Activated CD8-positive, alpha-beta memory T cell treated with anti-CD3 and anti-CD28 coated beads, Interleukin-2, amount 50 U/mL, for 4 hours (primary cell): ENCODE data around the gene FKBP15.
"Not testable (repeated sequence)": the region's sequence is repeated elsewhere in the genome, so short reads cannot be mapped to it uniquely, and the experiment has no call there.

ENCODE experiments used
- DNase-seq: peaks from one replicate; pipeline ENCODE4 v3.0.0-alpha.2; 2020

FKBP15 gene

GRCh38 chr9:113235701-113236255, 14.7 kb upstream of the FKBP15 start:
- not testable (repeated sequence) for DNase-seq

GRCh38 chr9:113231701-113232100, 10.6 kb upstream of the FKBP15 start:
- no peak for DNase-seq

GRCh38 chr9:113228130-113228665, 7.1 kb upstream of the FKBP15 start:
- no peak for DNase-seq

GRCh38 chr9:113227436-113227835, 6.4 kb upstream of the FKBP15 start:
- no peak for DNase-seq

- DNase-seq: no peak
Observed at GRCh38 chr9:113223963-113224362, 2.9 kb upstream of the FKBP15 start.

GRCh38 chr9:113222482-113222841, 1.4 kb upstream of the FKBP15 start:
- DNase-seq: no peak

GRCh38 chr9:113221800-113222481, 864 bp upstream of the FKBP15 start:
- DNase-seq: no peak

GRCh38 chr9:113220467-113221002, 542 bp downstream of the FKBP15 start:
- no peak for DNase-seq

GRCh38 chr9:113219969-113220368, 1.1 kb downstream of the FKBP15 start:
- DNase-seq: no peak

GRCh38 chr9:113219186-113219936, 1.7 kb downstream of the FKBP15 start:
- no peak for DNase-seq

- no peak for DNase-seq
Observed at GRCh38 chr9:113216406-113216805, 4.7 kb downstream of the FKBP15 start.

GRCh38 chr9:113215132-113215531, 5.9 kb downstream of the FKBP15 start:
- no peak for DNase-seq

- DNase-seq: no peak
Observed at GRCh38 chr9:113210815-113211214, 10.3 kb downstream of the FKBP15 start.

GRCh38 chr9:113205861-113206260, 15.2 kb downstream of the FKBP15 start:
- DNase-seq: no peak

GRCh38 chr9:113205432-113205831, 15.6 kb downstream of the FKBP15 start:
- no peak for DNase-seq

- no peak for DNase-seq
Observed at GRCh38 chr9:113199683-113200329, 21.3 kb downstream of the FKBP15 start.

- DNase-seq: no peak
Observed at GRCh38 chr9:113192455-113192854, 28.6 kb downstream of the FKBP15 start.

- no peak for DNase-seq
Observed at GRCh38 chr9:113187929-113188595, 33.0 kb downstream of the FKBP15 start.

- no peak for DNase-seq
Observed at GRCh38 chr9:113186137-113186755, 34.8 kb downstream of the FKBP15 start.

- no peak for DNase-seq
Observed at GRCh38 chr9:113185271-113185670, 35.8 kb downstream of the FKBP15 start.

- DNase-seq: no peak
Observed at GRCh38 chr9:113184539-113184938, 36.5 kb downstream of the FKBP15 start.

GRCh38 chr9:113183956-113184488, 37.1 kb downstream of the FKBP15 start:
- DNase-seq: no peak
